ENCODE data around the gene ASIC1.

The ASIC1 gene

GRCh38 chr12:50084775-50085614 is 27.6 kb downstream of the ASIC1 start, which contains the start of gene SMARCD1:
SMARCD1 (plus strand) TSS chr12:50085342; CDS start chr12:50085370, 28 bp downstream.
- peak; percentile 73 to 83 for DNase-seq (ENCODE audit: low read depth in 2 of 2)

- no peak for DNase-seq (ENCODE audit: low read depth in 2 of 2)
These were observed 28.2 kb downstream of the ASIC1 start for GRCh38 chr12:50085615-50086072.

GRCh38 chr12:50086148-50086547 is 28.8 kb downstream of the ASIC1 start:
- no peak for DNase-seq (ENCODE audit: low read depth in 2 of 2)

GRCh38 chr12:50087151-50087550 is 29.8 kb downstream of the ASIC1 start:
- DNase-seq (ENCODE audit: low read depth in 2 of 2) = no peak

- DNase-seq (ENCODE audit: low read depth in 2 of 2) = no peak
These were observed 30.6 kb downstream of the ASIC1 start for GRCh38 chr12:50087995-50088394.

DNA sequence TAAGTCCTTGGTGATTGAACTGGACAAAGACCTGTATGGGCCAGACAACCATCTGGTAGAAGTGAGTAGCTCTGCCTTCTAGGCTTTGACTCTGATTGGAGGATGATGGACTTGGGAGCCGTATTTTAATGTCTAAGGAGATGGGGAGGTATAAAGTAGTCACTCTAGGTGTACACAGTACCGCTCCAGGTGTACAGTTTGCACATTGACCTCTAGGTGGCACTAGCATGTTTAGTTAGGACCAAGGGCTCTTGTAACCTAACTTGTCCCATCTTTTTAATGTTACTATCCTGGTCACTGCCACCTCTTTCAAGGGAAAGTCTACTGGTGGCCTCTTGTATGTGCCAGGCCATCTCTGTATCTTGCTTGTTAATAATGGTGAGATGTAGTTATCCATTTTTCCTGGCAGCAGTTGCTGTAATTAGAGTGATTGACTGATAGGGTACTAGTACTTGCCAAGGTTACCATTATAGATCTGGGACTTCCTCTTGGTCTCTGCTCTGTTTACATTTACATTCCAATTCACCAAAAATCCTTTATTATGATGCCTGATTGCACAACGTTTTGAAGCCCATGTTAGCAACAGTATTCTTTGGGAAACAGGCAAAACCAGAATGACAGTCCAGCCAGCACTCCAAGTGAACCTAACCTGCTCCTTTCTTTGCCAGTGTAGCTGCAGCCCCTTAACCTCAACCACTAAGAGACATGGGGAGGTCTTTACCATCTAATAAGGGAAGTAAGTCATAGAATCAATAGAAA is 31.4 kb downstream of the ASIC1 start:
- DNase-seq (ENCODE audit: low read depth in 2 of 2) = peak in 1 of 2 donors; percentile 44

GRCh38 chr12:50089730-50090129 is 32.3 kb downstream of the ASIC1 start:
- DNase-seq (ENCODE audit: low read depth in 2 of 2) = no peak

DNA sequence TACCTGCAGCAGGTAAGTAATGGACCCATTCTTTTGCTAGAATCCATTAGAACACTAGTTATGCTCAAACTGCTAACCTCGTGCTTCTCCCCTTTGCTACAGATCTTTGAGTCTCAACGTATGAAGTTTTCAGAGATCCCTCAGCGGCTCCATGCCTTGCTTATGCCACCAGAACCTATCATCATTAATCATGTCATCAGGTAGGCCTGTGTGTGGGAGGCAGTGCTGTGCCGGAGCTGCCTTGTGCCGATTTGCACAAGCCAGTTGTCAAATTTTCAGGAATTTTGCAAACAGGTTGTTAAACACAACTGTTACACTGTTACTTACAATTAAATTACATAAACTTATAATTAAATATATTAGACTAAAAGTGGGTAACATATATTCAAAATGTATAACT is 33.0 kb downstream of the ASIC1 start:
- no peak for DNase-seq (ENCODE audit: low read depth in 2 of 2)

DNA sequence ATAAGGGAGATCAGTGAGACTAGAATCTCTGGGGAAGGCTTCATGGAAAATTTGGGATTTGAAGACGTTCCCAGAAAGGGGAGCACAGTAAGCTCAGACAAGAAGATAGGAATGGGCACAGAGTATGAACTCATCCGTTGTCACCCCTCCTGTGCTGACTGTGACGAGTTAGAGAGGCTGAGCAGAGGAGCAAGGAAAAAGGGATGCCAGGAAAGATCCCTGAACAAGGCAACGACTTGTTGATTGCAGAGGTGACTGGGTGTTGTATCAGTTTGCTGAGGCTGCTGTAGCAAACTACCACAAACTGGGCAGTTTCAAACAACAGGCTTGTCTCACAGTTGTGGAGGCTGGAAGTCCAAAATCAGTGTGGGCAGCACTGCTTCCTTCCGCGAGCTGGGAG is 40.6 kb downstream of the ASIC1 start:
- no peak for DNase-seq (ENCODE audit: low read depth in 2 of 2)

DNA sequence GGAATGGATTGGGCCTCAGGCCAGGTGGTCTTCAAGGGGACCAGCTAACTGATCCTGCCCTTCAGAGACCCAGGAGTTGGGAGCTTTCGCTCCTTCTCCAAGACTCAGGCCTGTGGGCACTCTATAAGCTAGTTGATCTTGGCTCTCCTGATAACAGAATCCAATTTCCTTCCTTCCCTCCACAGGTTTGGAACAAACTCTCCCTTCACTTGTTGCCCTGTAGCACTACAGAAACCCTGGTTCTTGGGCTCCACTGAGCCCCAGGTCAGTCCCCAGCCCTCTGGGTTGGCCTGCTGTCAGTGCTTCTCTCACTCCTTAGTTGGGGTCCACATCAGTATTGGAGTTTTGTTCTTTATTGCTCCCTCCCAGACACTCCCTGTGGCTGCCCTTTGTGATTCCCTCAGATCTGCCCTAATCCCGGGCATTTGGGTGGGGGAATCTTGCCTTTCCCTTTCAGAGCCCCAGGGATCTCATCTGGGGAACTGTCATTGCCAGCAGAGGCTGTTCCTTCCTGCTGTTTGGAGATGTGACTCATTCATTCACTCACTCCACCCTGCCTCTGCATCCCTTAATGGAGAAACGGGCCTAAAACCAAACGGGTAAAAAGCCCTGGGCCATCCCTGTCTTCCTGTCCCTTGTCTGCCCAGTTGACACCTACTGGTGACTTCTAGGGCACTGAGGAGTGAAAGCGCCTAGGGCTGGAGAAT is 42.1 kb downstream of the ASIC1 start:
- no peak for DNase-seq (ENCODE audit: low read depth in 2 of 2)

DNA sequence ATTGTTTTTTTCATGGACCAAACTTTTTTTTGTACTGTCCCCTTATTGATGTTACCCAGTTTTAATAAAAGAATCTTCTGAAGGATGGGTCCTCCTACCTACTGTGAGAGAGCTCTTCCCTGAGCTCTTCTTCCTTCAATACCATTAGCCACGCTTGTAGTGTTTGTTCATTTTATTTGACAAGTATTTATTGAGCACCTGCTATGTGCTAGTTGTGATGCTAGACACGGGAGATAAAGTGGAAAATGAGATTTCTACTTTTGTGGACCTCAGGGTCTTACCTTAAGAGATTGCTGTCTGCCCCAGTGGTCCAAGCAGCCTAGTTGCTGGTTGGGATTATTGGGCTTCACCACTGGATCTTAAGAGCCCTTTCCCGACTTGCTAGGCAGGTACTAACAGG is 43.2 kb downstream of the ASIC1 start:
- DNase-seq (ENCODE audit: low read depth in 2 of 2) = no peak

GRCh38 chr12:50101663-50102062 is 44.3 kb downstream of the ASIC1 start:
- no peak for DNase-seq (ENCODE audit: low read depth in 2 of 2)

DNA sequence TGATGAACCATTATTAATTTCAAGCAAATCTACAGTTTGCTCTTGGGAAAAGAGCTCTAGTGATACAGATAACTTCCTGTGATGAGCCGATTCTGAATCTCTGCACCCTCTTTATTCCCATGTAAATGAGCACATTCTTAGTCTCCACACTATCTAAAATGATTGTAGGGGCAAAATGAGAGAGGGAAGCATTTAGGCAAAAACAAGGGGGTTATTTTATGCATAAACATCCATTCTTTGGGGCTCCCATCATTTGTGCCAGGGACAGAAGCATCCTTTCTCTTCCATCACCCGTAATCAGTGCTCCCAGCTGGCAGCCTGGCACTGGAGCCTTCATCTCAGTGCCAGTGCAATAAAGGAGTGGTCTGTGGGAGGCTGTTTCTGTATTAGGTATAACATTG is 44.7 kb downstream of the ASIC1 start:
- DNase-seq (ENCODE audit: low read depth in 2 of 2) = no peak

- DNase-seq (ENCODE audit: low read depth in 2 of 2) = no peak
These were observed 45.4 kb downstream of the ASIC1 start for GRCh38 chr12:50102646-50103309.

DNA sequence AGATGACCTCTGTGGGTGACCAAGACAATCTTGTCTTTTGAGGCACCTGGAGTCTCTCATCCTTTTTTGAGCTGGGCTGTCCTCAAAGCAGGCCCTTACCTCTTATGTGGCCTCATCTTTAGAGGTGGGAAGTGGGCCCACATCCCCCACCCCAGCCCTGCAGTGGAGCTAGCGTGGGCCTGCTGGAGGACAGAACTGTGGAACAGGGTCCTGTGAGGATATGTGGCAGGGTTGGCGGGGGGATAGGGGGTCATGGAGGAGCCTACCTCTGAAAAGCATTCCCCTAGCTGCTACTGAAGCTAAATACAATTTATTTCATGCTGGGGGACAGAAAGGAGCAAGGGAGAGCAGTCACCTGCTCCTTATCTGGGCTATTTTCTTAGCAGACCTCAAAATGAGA is 46.0 kb downstream of the ASIC1 start:
- no peak for DNase-seq (ENCODE audit: low read depth in 2 of 2)

DNA sequence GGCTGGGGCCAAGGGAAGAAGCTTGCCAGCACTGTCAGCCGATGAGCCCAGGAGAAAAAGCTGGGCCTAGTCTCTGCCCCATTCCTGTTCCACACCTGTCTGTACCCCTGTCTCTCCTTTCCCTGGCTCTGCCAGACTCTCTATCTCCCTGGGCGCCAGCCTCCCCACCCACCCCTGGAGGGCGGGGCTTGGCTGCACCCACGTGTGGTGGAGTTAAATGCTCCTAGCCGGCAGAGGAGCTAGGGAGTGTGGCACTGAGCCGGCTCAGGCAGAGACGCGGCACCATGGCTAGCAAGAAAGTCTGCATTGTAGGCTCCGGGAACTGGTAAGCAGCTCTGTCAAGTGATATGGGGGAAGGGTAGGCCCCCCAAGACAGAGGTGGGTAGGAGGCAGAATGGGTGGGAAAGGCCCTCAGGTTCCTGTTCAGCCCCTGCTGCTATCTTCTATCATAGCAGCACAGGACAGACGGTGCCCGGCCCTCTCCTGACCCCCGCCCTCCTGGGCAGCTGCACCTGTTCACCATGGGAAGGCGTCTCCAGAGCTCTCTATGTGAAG is 46.4 kb downstream of the ASIC1 start, which contains the start of gene GPD1:
Gene GPD1 (plus strand): TSS at position 242 of the 555 bp plus-strand sequence. CDS start 43 bp downstream, at position 285.
- no peak for DNase-seq (ENCODE audit: low read depth in 2 of 2)

GRCh38 chr12:50104417-50105366 is 47.3 kb downstream of the ASIC1 start:
- DNase-seq (ENCODE audit: low read depth in 2 of 2) = no peak

DNA sequence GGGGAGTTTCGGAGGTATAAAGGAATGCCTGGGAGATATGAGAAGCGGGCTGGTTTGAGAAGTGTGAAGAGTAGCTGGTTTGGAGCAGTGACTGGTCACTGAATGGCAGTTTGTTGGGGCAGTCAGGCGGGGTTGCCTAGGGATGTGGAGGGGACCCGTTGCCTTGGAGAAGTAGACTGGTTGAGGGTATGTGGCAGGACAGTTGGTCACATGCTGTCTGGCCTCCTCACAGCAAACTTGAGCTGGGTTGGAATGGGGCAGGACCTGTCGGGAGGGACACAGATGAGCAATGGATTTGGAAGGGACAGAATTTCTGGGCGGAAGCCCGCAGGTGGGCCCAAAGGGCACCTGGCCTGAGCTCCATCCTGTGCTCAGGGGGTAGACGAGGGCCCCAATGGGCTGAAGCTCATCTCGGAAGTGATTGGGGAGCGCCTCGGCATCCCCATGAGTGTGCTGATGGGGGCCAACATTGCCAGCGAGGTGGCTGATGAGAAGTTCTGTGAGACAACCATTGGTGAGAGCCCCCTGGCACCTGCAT is 48.6 kb downstream of the ASIC1 start:
- no peak for DNase-seq (ENCODE audit: low read depth in 2 of 2)

GRCh38 chr12:50106907-50107306 is 49.5 kb downstream of the ASIC1 start:
- DNase-seq (ENCODE audit: low read depth in 2 of 2) = no peak
